WTC11 (cell line): ENCODE results near the gene SPDYE6.

ENCODE experiments used
- ATF1 ChIP-seq: sonication (generic); formaldehyde crosslinking; IDR thresholded peaks from 2 replicates; pipeline ENCODE4 v1.8.1; 2023; ENCODE audit warnings: mild to moderate bottlenecking, moderate library complexity, missing genetic modification reagents
- ESRRA ChIP-seq: sonication (generic); formaldehyde crosslinking; IDR thresholded peaks from 2 replicates; pipeline ENCODE4 v1.8.1; 2022; ENCODE audit warnings: mild to moderate bottlenecking, missing genetic modification reagents, borderline replicate concordance
- TF ChIP-seq, protein P1 (sequence below): fragments of 200-600 bp; IDR thresholded peaks from 2 replicates; pipeline ENCODE4 v1.8.0; 2022; ENCODE audit warnings: antibody characterized with exemption
- TF ChIP-seq, protein P2 (sequence below): sonication (generic); formaldehyde crosslinking; IDR thresholded peaks from 2 replicates; pipeline ENCODE4 v1.8.1; 2023; ENCODE audit warnings: mild to moderate bottlenecking, missing genetic modification reagents

DNA sequence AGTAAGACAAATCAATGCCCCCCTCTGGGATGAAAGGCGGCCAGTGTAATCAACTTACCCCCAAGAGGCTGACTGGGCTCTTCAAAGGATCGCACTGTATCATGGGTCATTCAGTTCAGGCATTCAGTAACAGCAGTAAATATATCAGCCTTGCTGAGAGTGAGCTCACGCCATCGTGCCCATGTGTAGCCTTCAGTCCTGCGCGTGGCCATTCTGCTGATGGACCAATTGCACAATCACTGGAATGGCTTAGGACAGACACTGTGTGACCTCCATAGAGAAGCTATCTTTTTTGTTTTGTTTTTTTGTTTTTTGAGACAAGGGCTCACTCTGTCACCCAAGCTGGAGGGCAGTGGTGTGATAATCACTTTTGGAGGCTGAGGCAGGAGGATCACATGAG is 30.8 kb upstream of the SPDYE6 start:
- TF ChIP-seq ATF1 (CRISPR knock-in tag) (no peak), ESRRA (CRISPR knock-in tag) (no peak)
- TF ChIP-seq, protein P1, sequence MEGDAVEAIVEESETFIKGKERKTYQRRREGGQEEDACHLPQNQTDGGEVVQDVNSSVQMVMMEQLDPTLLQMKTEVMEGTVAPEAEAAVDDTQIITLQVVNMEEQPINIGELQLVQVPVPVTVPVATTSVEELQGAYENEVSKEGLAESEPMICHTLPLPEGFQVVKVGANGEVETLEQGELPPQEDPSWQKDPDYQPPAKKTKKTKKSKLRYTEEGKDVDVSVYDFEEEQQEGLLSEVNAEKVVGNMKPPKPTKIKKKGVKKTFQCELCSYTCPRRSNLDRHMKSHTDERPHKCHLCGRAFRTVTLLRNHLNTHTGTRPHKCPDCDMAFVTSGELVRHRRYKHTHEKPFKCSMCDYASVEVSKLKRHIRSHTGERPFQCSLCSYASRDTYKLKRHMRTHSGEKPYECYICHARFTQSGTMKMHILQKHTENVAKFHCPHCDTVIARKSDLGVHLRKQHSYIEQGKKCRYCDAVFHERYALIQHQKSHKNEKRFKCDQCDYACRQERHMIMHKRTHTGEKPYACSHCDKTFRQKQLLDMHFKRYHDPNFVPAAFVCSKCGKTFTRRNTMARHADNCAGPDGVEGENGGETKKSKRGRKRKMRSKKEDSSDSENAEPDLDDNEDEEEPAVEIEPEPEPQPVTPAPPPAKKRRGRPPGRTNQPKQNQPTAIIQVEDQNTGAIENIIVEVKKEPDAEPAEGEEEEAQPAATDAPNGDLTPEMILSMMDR = no peak
- TF ChIP-seq, protein P2, sequence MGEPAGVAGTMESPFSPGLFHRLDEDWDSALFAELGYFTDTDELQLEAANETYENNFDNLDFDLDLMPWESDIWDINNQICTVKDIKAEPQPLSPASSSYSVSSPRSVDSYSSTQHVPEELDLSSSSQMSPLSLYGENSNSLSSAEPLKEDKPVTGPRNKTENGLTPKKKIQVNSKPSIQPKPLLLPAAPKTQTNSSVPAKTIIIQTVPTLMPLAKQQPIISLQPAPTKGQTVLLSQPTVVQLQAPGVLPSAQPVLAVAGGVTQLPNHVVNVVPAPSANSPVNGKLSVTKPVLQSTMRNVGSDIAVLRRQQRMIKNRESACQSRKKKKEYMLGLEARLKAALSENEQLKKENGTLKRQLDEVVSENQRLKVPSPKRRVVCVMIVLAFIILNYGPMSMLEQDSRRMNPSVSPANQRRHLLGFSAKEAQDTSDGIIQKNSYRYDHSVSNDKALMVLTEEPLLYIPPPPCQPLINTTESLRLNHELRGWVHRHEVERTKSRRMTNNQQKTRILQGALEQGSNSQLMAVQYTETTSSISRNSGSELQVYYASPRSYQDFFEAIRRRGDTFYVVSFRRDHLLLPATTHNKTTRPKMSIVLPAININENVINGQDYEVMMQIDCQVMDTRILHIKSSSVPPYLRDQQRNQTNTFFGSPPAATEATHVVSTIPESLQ (CRISPR knock-in tag) = no peak
